ACHN (cell line): ENCODE data around the gene CLEC2B.
"Not testable (repeated sequence)": the region's sequence is repeated elsewhere in the genome, so short reads cannot be mapped to it uniquely, and the experiment has no call there.

ENCODE experiments used
- DNase-seq: peaks from one replicate; pipeline ENCODE4 v3.0.0-alpha.2; 2015
- in situ Hi-C: cut with HindIII; loops from 2 replicates; pipeline ENCODE4 v1.10.0; 2017; ENCODE audit warnings: low sequenced_read_pairs, low pct_ligation_motif_present, low pct_unique_long_range_greater_than_20kb

Gene CLEC2B

DNA sequence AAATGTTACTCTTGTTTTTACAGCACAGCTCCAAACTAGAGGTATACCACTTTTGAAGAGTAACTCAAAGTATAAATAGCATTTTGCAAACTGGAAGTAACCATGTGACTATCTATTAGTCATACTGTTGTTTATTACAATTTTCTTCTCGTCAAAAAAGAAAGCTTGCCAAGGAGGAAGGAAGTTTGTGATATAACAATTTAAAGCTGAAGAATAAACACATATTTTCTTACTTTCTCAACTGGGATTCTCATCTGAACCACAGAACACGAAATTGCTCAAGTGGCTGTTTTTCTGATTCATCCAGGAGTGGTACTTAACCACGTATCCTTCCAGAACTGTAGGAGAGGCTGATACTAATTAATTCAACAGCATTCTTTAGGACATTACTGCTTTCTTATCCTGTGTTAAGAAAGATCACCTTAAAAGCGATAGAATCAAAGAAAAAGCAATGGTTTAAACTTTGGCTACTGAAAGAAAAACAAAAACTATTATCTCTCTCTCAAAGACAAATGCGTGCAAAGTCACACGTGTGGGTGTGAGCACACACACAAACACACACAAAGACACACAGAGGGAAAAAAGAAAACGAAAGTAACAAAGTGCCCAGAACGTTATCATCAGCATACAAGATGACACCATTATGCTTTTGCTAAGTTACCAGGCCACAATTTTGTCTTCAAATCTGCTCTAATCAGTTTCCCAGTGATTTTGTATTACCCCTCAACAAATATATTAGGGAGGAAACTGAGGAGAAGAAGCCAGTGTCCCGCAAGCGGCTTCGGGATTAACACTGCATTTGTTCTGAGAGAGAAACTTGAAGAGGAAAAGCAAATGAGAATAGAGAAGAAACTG is at the start of gene CLEC2B:
TSS of gene CLEC2B (minus strand) at position 48 of the 855 bp plus-strand sequence.
- peak; percentile 60 for DNase-seq
- in situ Hi-C loops = no loop called here

DNA sequence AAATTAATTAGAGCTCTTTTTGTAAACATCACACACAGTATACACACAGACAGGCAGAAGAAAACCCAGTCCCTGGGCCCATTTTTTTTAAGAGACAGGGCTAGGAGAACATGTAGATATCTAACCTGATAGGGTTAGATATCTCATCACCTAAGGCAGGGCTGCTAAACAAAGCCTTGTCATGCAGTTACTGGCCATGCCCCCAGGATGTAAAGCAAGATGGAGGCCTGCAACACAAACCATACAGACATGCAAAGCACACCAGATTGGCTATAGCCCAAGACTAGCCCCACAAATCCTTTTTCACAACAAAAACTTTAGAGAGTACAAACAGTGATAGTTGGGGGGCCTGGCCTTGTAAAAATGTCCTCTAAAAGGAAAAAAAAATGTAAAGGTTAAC is 42.6 kb upstream of the CLEC2B start:
- in situ Hi-C loops = no loop called here
- no peak for DNase-seq

DNA sequence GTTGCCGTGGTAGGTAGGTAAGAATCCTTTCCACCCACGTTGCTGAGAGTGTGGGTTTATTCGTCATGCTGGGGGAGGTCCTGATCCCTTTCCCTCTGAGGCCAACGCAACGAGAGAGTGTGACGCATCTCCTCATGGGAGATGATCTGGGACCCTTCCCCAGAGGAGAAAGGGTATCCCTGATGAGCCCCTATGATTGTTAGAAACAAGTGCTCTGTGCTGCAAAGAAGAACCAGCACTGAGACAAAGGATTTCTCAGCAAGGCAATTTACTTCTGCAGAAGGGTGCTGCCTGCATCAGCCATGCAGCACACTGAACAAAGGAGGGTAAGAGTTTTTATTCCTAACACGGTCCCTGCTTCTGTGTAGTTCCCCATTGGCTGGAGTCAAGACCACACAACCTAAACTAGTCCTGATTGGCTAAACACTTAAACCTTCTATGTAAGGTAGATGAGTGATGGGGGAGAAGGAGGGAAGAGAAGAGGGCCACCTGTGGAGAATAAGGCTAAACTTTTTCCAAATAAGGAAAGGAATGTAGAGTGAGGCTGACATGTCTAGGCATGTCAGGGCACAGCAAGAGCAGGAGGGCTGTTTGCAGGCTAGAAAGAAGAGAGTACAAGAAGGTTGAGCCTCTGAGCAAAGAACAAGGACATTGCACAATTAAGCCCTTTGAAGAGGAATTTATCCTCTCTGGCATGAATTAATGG is 41.7 kb upstream of the CLEC2B start:
- peak; percentile 7 for DNase-seq
- in situ Hi-C loops = no loop called here

DNA sequence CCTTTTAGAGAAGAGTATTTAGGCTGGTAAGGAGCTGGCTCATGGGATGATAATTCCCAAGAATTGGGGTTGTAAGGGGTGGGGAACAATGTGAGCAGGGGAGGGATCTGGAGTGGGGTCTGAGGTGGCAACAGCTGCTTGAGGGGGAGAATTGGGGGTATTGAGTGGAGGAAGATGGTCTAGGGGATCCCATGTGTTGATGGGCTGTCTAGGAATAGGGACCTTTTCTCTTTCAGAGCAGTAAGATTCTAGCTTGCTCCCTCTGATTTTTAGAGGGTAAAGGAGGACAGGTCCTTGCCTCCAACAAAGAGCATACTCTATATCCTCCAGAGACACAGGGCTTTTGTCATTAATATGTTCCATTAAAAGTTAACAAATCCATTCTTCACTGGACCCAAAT is 40.6 kb upstream of the CLEC2B start:
- DNase-seq = no peak
- in situ Hi-C loops = no loop called here

DNA sequence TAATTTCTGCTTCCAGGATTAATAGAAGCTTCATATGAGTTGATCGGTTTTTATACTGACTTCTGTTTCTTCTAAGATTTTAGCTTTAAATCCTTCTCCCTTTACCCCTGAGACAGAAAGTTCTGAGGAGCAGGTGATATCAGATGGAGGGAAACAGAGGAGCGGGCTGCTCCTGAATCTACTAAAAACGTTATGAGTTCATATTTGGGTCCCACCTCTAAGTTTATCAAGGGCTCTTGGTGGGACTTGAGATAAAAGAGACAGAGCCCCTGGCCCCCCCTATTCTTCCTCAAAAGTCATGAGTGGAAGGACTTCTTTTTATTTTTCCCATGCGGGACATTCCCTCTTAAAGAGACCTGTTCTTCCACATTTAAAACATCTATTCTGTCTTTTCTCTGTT is 39.2 kb upstream of the CLEC2B start:
- in situ Hi-C loops = no loop called here
- DNase-seq = no peak

DNA sequence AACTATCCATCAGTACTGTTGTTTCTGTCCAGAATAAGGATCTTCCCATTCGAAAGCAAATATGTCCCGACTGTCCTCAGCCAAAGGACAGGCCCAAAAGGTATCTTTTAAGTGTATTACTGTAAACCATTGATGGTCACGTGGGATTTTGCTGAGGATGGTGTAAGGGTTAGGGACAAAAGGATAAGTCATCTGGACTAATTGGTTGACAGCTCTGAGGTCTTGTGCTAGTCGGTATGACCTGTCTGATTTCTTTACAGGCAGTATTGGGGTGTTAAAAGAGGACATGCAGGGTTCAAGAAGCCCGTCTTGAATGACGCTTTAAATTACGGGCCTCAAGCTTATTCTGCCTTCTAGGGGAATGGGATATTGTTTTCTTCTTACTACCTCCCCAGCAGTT is 38.6 kb upstream of the CLEC2B start:
- DNase-seq = no peak
- in situ Hi-C loops = no loop called here

DNA sequence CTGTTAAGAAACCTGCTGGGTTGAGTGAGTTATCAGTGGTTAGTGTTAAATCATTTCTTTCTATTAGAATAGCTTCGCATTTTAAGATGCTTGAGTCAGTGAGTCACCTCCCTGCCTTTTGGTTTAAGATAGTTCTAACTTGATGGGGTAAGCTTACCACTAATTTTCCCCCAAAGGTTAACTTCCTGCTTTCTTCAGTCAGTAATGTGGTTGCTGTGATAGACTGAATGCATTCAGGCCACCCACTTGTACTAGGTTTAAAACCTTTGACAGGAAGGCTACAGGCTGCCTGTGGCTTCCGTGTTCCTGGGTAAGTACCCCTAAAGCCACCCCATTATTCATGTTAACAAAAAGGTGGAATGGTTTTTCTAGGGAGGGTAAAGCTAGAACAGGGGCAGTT is 37.7 kb upstream of the CLEC2B start:
- DNase-seq = no peak

DNA sequence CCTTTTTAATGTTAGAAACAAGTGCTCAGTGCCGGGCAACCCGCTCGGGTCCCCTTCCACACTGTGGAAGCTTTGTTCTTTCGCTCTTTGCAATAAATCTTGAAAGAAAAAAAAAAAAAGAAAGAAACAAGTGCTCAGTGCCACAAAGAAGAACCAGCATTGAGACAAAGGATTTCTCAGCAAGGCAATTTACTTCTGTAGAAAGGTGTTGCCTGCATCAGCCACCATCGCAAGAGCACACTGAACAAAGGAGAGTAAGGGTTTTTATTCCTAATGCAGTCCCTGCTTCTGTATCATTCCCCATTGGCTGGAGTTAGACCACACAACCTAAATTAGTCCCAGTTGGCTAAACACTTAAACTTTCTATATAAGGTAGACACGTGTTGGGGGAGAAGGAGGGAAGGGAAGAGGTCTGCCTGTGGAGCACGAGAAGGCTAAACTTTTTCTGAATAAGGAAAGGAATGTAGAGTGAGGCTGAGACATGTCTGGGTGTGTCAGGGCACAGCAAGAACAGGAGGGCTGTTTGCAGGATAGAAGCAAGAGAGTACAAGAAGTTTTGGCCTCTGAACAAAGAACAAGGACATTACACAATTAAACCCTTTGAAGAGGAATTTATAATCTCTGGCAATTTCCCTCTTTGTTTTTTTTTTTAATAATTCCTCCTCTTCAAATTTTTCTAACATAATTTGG is 33.5 kb upstream of the CLEC2B start:
- no peak for DNase-seq
- in situ Hi-C loops = no loop called here

More for the DNA sequence above, 37.7 kb upstream of the CLEC2B start:
- in situ Hi-C loops = no loop called here

DNA sequence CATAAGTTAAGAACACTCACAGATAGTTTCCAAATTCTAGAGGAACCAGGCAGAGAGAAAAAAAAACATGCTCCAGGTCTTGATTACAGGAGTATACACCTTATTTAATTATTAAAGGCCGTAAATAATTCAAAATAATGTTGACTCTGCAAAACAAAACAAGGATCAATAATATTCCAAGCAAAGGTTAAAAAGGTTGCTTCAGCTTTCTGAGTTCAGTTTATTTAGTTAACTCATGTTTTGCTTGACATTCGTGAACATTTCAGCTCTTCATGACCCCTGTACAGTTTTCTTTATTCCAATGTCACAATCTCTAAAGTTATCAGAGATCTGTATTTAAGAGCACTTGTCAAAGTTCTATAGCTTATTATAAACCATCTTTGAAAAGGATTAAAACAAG is 31.8 kb upstream of the CLEC2B start:
- in situ Hi-C loops = no loop called here
- no peak for DNase-seq

DNA sequence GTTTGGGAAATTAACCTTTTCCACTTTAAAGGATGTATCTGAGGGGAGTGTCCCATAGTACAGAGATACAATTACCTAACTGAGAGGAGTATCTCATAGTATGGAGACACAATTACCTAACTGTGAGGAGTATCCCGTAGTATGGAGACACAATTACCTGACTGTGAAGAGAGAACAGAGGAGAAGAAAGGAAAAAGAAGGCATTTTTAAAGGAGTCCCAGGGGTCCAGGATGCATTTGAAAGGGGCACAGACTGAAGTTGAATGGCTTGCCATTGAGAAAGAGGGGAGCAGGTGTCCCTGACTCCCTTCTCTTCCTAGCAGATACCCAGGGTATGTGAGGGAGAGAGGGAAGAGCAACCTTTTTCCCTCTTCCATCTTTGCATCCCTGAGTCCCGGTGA is 30.1 kb upstream of the CLEC2B start:
- no peak for DNase-seq
- in situ Hi-C loops = no loop called here

DNA sequence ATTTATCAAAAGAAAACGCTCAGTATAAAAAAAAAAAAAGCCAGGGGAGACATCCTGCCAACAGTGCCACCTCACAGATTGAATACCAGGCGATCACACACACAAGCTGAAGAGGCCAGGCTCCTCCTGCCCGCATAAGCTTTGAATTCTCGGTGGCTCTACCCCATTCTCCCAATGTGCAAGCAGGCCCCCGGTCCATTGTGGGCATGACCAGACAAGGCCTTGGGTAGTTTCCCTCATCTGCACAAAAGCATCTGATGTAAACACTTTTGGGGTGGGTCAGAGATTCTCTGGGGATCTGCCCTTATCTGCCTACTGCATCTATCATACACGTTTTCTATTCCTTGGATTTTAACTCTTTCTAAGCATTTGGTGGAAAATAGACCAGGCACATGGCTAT is 28.4 kb upstream of the CLEC2B start:
- in situ Hi-C loops = no loop called here
- DNase-seq = no peak

DNA sequence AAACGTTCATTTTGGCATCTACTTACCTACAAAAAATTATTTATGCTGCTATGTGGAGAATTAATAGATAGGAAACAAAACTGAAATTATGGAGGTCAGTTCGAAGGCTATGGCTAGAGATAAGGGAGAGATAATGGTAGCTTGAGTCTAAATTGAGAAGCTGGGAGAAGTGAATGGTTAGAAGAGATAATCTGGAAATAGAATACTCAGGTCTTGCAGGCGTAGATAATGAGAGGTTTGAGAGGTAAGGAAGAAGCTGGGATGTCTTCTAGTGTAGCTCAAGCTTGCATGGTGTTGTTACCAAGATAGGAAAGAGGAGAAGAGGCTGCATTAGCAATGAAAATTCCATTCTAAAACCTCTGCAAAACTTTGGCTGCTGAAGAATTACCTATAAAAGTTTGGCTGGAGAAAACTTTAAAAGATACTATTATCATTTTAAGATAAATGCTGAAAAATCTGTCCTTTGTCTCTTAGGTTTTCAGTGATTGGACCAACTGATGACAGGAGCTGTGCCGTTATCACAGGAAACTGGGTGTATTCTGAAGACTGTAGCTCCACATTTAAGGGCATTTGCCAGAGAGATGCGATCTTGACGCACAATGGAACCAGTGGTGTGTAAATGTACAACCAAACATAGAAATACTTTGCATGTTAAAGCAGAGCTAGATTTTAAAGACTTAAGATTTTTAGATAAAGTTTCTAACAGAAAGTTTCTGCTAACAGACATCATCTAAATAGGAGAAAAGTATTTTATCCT is 26.2 kb upstream of the CLEC2B start:
- in situ Hi-C loops = no loop called here
- DNase-seq = no peak

DNA sequence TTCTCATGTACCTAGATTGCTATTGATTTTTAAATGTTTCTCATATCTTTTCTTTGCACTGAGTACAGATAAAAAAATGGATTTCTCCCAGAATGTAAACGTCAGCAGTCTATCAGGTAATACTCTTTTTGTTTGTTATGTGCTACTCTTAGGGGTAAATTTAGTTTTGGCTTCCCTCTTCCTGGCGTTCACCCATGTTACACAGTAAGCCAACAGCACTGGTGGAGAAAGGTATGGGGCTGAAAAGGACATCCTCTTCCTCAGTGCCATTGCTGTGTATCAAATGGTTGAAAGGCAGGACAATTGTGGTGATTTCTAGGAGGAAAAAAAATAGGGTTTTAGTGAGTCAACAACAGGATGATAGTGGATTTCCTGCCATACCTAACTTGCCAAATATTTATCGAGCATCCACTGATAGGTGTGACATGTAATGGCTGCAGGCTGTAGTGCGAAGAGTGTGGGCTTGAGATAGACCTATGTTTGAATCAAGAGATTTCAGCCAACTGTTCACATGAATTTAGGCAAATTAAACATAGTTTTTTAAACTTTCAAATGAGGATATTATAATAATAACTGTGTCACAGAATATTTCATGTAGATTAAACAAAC is 19.6 kb upstream of the CLEC2B start:
- no peak for DNase-seq
- in situ Hi-C loops = no loop called here

DNA sequence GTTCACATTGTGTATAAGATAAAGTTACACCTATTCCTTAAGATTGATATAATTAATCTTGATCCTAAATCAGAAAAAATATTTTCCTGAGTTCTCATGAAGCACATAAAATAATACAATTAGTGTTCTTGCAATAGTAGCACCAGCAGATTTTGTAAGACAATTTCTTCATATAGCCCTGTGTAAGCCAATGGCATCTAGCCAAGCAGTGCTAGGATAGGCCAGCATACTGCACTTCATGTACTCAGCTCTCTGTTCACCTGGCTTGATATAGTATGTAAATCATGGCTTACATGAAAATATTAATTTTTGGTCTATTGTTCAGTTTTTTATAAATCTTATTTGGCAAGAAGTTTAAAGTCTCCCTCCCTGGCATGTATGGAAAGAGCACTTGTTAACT is 14.0 kb upstream of the CLEC2B start:
- DNase-seq = no peak
- in situ Hi-C loops = no loop called here

DNA sequence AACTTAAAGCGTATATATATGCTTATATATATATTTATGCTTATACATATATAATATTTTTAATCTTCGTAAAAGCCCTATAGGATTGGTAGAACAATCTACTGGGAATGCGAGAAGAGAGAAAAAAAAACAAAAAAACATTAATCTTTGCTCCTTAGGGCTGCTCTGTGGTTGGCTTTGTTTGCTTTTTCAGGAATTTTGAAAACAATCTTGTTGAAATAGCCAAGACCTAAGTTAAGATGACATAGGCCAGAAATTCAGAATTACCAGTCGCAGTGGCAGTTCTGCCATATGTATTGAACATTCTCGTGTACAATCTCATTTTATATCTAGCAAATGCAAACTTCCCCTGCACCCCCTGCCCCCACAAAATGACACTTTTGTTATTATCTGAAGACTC is 12.8 kb upstream of the CLEC2B start:
- in situ Hi-C loops = no loop called here
- DNase-seq = no peak

DNA sequence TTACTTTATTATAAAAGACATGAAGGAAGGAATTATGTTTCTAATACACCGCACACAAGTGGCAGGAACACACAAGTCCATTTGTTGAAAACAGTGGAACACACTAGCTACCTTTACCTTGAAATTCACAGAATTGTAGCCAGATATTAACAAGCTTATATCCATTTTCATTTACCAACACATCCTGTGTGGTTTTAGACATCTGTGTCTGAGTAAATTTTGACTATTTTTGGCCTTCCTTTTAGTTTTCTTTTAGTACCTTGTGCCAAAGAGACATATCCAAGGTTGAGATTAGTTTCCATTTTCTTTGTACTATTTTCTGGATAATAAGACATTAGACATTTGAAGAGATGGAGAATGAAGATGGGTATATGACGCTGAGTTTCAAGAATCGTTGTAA is 12.1 kb upstream of the CLEC2B start, which contains the start of gene KLRF2:
TSS of gene KLRF2 (plus strand) at position 244 of the 400 bp plus-strand sequence. CDS start at position 351, 107 bp downstream.
- in situ Hi-C loops = no loop called here
- no peak for DNase-seq

DNA sequence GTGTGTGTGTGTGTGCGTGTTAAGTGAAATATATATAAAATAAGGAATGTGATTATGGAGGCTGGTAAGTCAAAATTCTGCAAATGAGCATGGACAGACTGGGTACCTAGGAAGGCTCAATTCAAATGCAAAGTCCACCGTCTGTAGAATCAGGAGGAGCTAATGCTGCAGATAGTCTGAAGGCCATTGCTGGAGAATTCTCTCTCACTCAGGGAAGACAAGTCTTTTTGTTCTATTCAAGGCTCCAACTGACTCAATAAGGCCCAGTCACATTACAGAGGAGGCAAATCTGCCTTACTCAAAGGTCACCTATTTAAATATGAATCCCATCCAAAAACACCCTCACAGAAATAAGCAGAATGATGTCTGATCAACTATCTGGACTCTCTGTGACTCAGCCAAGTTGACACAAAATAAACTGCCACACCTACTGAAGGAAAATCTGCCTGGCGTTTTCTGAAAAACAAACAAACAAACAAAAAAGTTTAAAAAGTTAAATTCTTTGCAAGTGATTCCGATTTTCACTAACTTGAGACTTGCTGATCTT is 11.5 kb upstream of the CLEC2B start:
- no peak for DNase-seq
- in situ Hi-C loops = no loop called here

DNA sequence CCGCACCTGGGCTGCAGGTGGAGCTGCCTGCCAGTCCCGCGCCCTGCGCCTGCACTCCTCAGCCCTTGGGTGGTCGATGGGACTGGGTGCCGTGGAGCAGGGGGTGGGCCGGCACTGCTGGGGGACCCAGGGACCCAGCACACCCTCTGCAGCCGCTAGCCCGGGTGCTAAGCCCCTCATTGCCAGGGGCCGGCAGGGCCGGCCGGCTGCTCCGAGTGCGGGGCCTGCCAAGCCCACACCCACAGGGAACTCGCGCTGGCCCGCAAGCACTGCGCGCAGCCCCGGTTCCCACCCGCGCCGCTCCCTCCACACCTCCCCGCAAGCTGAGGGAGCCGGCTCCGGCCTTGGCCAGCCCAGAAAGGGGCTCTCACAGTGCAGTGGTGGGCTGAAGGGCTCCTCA is 7.0 kb upstream of the CLEC2B start:
- DNase-seq, in situ Hi-C loops: not testable (repeated sequence)
